BLaER1 treated with 17β-estradiol and CSF1 and Interleukin-3, amounts not matched to agents 10 nM and 100 nM (cell line): Measurements from ENCODE around the gene KCTD17.
A peak's percentile ranks its signal among the peaks of the same experiment; 100 is the strongest.

ENCODE experiments used
- H3K27ac ChIP-seq, 11 experiments: shearing (Covaris generic); formaldehyde crosslinking; 2 replicates each; pipeline ENCODE4 v1.8.1; 2022
- H3K27me3 ChIP-seq, 11 experiments: shearing (Covaris generic); formaldehyde crosslinking; 2 replicates each; pipeline ENCODE4 v1.8.1; 2022
- H3K36me3 ChIP-seq, 11 experiments: shearing (Covaris generic); formaldehyde crosslinking; 2 replicates each; pipeline ENCODE4 v1.8.1; 2022
- H3K4me1 ChIP-seq, 10 experiments: shearing (Covaris generic); formaldehyde crosslinking; 2 replicates each; pipeline ENCODE4 v1.8.1; 2022
- H3K4me2 ChIP-seq, 11 experiments: shearing (Covaris generic); formaldehyde crosslinking; 2 replicates each; pipeline ENCODE4 v1.8.1; 2022
- H3K4me3 ChIP-seq, 10 experiments: shearing (Covaris generic); formaldehyde crosslinking; 2 replicates each; pipeline ENCODE4 v1.8.1; 2022
- H3K9ac ChIP-seq, 11 experiments: shearing (Covaris generic); formaldehyde crosslinking; 2 replicates each; pipeline ENCODE4 v1.8.1; 2022
- H3K9me3 ChIP-seq, 11 experiments: shearing (Covaris generic); formaldehyde crosslinking; replicated peaks in 1 of 11; 2 replicates each; pipeline ENCODE4 v1.8.1; 2022
- H4K20me1 ChIP-seq, 11 experiments: shearing (Covaris generic); formaldehyde crosslinking; 2 replicates each; pipeline ENCODE4 v1.8.1; 2022
- Cebpa-rat ChIP-seq, 11 experiments: shearing (Covaris generic); IDR thresholded peaks; 2 replicates each; pipeline ENCODE4 v1.8.1; 2022

Gene KCTD17

DNA sequence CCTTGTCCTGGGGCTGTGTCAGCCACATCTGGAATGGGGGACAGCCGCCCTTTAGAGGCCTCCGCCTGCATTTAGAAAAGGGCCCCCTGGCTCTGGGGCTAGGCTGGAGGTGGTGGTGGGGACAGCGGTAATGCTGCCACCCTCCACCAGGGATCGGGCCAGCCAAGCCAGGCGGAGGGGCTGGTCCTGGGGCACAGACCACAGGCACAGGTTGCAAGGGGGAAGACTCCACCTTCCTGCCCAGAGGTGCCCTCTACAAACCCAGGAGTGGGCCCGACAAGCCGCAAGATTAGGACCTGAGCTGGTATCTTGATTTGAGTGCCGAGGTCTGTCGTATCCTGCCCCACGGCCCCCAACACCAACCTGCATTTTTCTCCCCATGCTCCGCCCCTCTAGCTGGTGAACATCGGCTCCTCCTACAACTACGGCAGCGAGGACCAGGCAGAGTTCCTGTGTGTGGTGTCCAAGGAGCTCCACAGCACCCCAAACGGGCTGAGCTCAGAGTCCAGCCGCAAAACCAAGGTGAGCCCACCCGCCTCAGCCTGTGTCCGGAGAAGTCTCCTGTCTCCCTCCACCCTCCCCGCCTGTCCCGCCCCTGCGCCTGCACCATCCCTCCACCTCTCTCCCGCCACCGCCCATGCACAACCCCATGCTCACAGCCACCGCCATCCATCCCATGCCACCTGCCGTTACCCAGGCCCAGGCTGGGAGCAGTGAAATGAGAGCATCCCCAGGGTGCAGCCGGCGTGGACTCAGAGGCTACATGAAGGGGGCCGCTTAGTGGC is 7.6 kb downstream of the KCTD17 start:
- TF ChIP-seq Cebpa-rat (IDR thresholded peaks at IDR 0.05), result no peak
- Histone ChIP-seq H3K4me3 (no peak overlapping the region), H3K4me2 (peak overlapping the region in 8 of 11 experiments; percentile 16 to 72 (median 56); a peak in 13 of 22 replicates), H4K20me1 (peaks cover 0 to 76% (median 24%) of the 10 kb centered on the region in 11 experiments; a peak in 16 of 22 replicates), H3K27me3 (no peaks in the 10 kb centered on the region), H3K9me3 (no peaks in the 10 kb centered on the region), H3K9ac (peak overlapping the region in 2 of 11 experiments; percentile 33 to 35; a peak in 2 of 22 replicates), H3K27ac (no peak overlapping the region), H3K4me1 (peaks cover 6 to 69% (median 61%) of the 10 kb centered on the region in 10 experiments), H3K36me3 (peaks cover 38 to 78% (median 65%) of the 10 kb centered on the region in 11 experiments)

GRCh38 chr22:37059876-37060449 is 8.4 kb downstream of the KCTD17 start:
- Histone ChIP-seq H3K4me3 (no peak overlapping the region), H3K9me3 (no peaks in the 10 kb centered on the region), H3K27ac (no peak overlapping the region), H3K4me2 (peak overlapping the region in 9 of 11 experiments; percentile 15 to 72 (median 56); a peak in 15 of 22 replicates), H3K4me1 (peaks cover 0 to 61% (median 52%) of the 10 kb centered on the region in 10 experiments; a peak in 18 of 20 replicates), H4K20me1 (peaks cover 0 to 76% (median 17%) of the 10 kb centered on the region in 11 experiments; a peak in 13 of 22 replicates), H3K27me3 (no peaks in the 10 kb centered on the region), H3K9ac (peak overlapping the region in 4 of 11 experiments; percentile 22 to 41 (median 34); a peak in 6 of 22 replicates), H3K36me3 (peaks cover 38 to 73% (median 61%) of the 10 kb centered on the region in 11 experiments)
- no peak for TF ChIP-seq Cebpa-rat (IDR thresholded peaks at IDR 0.05)

DNA sequence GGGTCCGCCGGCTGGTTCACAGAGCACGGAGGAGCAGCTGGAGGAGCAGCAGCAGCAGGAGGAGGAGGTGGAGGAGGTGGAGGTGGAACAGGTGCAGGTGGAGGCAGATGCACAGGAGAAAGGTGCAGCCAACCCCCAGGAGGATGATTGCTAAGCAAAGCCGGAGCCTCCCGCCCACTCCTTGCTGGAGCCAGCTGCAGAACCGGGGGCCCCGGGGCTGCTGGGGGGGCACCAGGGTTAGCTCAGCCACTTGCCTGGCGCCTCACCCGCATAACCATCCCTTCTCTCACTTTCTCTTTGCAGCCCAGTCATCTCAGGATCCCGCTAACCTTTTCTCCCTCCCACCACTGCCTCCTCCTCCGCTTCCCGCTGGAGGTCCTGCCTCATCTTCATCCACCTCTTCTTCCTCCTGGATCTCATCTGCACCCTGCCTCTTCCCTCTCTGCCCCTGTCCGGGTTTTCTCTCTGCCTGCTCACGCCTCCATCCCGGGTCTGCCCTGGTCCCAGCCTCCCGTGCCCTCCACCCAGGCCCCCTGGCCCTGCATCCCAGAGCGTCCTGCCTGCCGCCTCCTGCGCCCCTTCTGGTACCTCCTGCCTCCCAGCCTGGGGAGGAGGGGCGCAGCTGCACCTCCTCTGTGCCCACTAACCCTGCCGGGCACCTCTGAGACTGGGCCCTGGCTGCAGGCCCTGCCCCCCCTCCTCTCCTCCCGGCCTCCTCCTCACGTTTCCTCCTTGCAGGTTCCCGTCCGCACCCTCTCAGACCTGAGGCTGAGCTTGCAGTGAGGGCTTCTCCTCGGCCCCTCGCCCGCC is 9.5 kb downstream of the KCTD17 start:
- Histone ChIP-seq H3K4me2 (peak overlapping the region in 7 of 11 experiments; percentile 15 to 72 (median 58); a peak in 12 of 22 replicates), H3K4me3 (no peak overlapping the region), H3K27ac (no peak overlapping the region), H3K27me3 (no peaks in the 10 kb centered on the region), H3K4me1 (peaks cover 0 to 50% (median 44%) of the 10 kb centered on the region in 10 experiments; a peak in 18 of 20 replicates), H4K20me1 (peaks cover 0 to 78% (median 17%) of the 10 kb centered on the region in 11 experiments; a peak in 11 of 22 replicates), H3K36me3 (peaks cover 30 to 63% (median 51%) of the 10 kb centered on the region in 11 experiments), H3K9me3 (no peaks in the 10 kb centered on the region), H3K9ac (no peak overlapping the region)
- TF ChIP-seq Cebpa-rat (IDR thresholded peaks at IDR 0.05), result no peak

DNA sequence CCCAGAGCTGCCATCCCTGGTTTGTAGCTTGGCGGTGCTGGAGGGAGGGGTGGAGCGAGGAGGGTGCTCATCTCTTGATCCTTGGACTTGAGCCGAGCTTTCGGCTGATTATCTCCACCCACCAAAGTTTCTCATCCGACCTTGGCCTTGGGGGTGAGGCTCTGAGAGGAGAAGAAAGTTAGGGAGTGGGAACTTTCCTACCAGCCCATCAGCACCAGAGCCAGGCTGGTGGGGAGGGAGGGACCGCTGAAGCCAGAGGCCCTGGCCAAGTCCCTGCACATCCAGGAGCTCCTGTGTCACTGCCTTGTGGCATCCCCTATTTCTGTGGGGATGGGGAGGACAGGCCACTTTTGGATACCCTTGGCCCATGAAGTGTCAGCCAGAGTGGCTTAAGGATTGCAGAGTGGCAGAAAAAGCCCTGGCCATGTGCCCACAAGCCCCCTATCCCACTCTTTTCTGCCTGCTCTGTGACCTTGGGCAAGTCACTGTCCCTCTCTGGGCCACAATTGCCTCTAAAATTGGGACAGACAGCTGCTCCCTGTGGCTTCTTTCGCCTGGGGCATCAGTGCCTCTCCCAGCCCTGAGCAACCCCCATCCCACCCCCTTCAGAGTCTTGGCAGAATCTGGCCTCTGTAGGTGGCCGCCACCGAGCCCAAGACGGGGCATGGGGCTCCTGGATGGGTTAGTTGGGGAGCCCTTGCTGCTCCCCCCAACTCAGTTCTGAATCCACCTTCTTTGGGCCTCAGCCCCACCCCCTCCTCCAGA is 10.3 kb downstream of the KCTD17 start:
- Histone ChIP-seq H3K4me2 (peak overlapping the region in 10 of 11 experiments; percentile 6 to 75 (median 60); a peak in 17 of 22 replicates), H3K27me3 (no peaks in the 10 kb centered on the region), H3K4me3 (no peak overlapping the region), H3K9ac (peak overlapping the region in 2 of 11 experiments; percentile 5 to 24; a peak in 1 of 22 replicates), H4K20me1 (peaks cover 0 to 86% (median 17%) of the 10 kb centered on the region in 11 experiments; a peak in 11 of 22 replicates), H3K27ac (no peak overlapping the region), H3K4me1 (peaks cover 0 to 48% (median 44%) of the 10 kb centered on the region in 10 experiments; a peak in 18 of 20 replicates), H3K36me3 (peaks cover 23 to 55% (median 43%) of the 10 kb centered on the region in 11 experiments), H3K9me3 (no peaks in the 10 kb centered on the region)
- TF ChIP-seq Cebpa-rat (IDR thresholded peaks at IDR 0.05), result no peak

DNA sequence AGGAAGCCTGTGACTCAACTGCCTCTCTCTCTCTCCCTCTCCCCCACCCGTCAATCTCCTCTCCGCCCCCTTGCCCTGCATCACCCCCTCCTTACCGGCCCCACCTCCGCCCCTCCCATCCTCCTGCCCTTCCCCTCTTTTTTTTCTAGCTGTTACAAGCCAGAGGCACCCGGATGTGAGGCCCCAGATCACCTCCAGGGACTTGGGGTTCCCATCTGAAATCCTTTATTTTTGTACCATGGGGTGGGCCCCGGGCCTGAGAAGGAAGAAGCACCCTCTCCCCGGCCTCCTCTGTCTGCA is 10.8 kb downstream of the KCTD17 start:
- peaks cover 0 to under 1% (median 0%) of the 10 kb centered on the region in 11 experiments; a peak in 1 of 22 replicates for H3K27me3 ChIP-seq
- H3K27ac ChIP-seq, result no peak overlapping the region
- no peaks in the 10 kb centered on the region for H3K9me3 ChIP-seq
- TF ChIP-seq Cebpa-rat (IDR thresholded peaks at IDR 0.05), result no peak
- no peak overlapping the region for H3K4me3 ChIP-seq
- peak overlapping the region in 9 of 11 experiments; percentile 44 to 75 (median 62); a peak in 19 of 22 replicates for H3K4me2 ChIP-seq
- peaks cover 0 to 48% (median 44%) of the 10 kb centered on the region in 10 experiments; a peak in 18 of 20 replicates for H3K4me1 ChIP-seq
- peak overlapping the region in 2 of 11 experiments; percentile 30 to 38; a peak in 2 of 22 replicates for H3K9ac ChIP-seq
- H3K36me3 ChIP-seq, result peaks cover 17 to 50% (median 38%) of the 10 kb centered on the region in 11 experiments
- H4K20me1 ChIP-seq, result peaks cover 0 to 91% (median 17%) of the 10 kb centered on the region in 11 experiments; a peak in 12 of 22 replicates

DNA sequence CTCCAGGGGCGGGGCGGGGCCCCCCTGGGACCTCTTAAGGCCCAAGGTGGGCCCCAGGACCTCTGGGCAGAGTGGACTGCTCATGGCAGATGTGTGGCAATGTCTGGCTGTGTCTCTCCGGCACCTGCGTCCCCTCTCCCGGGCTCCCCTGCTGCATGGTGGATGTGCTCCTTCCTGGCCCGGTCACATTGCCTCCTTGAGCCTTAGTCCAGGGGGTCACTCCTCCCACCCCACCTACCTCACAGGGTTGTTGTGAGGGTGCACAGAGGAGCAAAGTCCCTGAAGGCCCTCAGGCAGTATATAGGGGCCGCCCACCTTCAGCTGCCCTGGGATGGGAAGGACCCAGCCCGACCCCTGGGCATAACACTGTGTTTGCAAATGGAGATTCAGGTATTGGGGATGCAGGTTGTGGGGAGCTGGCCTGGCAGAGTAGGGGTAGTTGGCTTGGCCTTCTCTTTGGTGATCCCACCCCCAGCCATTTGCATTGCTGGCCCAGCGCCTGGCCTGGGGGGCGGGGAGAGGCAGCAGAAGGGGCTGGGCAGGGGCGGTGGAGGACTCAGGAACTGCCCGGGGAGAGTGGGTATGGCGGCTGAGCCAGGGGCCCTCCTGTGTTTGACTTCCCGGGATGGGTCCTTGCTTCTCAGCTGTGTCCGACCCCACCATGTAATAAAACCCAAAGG is 11.3 kb downstream of the KCTD17 start:
- H3K9ac ChIP-seq, result peak overlapping the region in 2 of 11 experiments; percentile 30 to 38; a peak in 2 of 22 replicates
- peak overlapping the region in 9 of 11 experiments; percentile 44 to 75 (median 62); a peak in 19 of 22 replicates for H3K4me2 ChIP-seq
- TF ChIP-seq Cebpa-rat (IDR thresholded peaks at IDR 0.05), result no peak
- H3K27ac ChIP-seq, result no peak overlapping the region
- H3K4me3 ChIP-seq, result no peak overlapping the region
- H3K9me3 ChIP-seq, result no peaks in the 10 kb centered on the region
- peaks cover 0 to 48% (median 44%) of the 10 kb centered on the region in 10 experiments; a peak in 18 of 20 replicates for H3K4me1 ChIP-seq
- H4K20me1 ChIP-seq, result peaks cover 0 to 91% (median 17%) of the 10 kb centered on the region in 11 experiments; a peak in 12 of 22 replicates
- peaks cover 0 to 5% (median 2%) of the 10 kb centered on the region in 11 experiments; a peak in 13 of 22 replicates for H3K27me3 ChIP-seq
- H3K36me3 ChIP-seq, result peaks cover 12 to 44% (median 32%) of the 10 kb centered on the region in 11 experiments
